Activated CD8-positive, alpha-beta T cell treated with anti-CD3 and anti-CD28 coated beads for 36 hours (primary cell): ENCODE results near the gene MAP2K6. TPM values are rescaled to one million over a fixed set of nuclear protein-coding genes. Genes with fewer than 3 reads are reported as not detected.

Experiments used
- ATAC-seq: fragments of 200-7000 bp; cut with Tn5 transposase; one replicate; pipeline ENCODE4 v1.10.0; 2021; ENCODE audit warnings: mild to moderate bottlenecking, moderate library complexity
- CTCF ChIA-PET: fragments of 350-600 bp; sonication (Branson Sonifier 250); formaldehyde crosslinking; loops from one replicate; lab custom pipeline; 2021; ENCODE audit warnings: antibody characterized with exemption; lab: Charles Lee
- POLR2A ChIA-PET: fragments of 350-600 bp; sonication (Branson Sonifier 250); formaldehyde crosslinking; loops from one replicate; lab custom pipeline; 2021; ENCODE audit warnings: antibody characterized with exemption; lab: Charles Lee
- DNase-seq: peaks from one replicate; pipeline ENCODE4 v3.0.0-alpha.2; 2020
- H3K27ac Mint-ChIP-seq: one replicate; pipeline ENCODE4 v1.8.0; 2021; ENCODE audit warnings: mild to moderate bottlenecking, mixed read lengths
- H3K27me3 Mint-ChIP-seq: one replicate; pipeline ENCODE4 v1.8.0; 2021; ENCODE audit warnings: mixed read lengths
- H3K36me3 Mint-ChIP-seq: one replicate; pipeline ENCODE4 v1.8.0; 2021; ENCODE audit warnings: low read depth, mixed read lengths
- H3K4me1 Mint-ChIP-seq: one replicate; pipeline ENCODE4 v1.8.0; 2021; ENCODE audit warnings: low read depth, mixed read lengths
- H3K4me3 Mint-ChIP-seq: one replicate; pipeline ENCODE4 v1.8.0; 2021; ENCODE audit warnings: mild to moderate bottlenecking, moderate library complexity, mixed read lengths
- H3K9me3 Mint-ChIP-seq: one replicate; pipeline ENCODE4 v1.8.0; 2021; ENCODE audit warnings: mixed read lengths
- CTCF ChIP-seq: fragments of 200-600 bp; IDR thresholded peaks from one replicate; pipeline ENCODE4 v1.8.0; 2022; ENCODE audit warnings: antibody characterized with exemption, mild to moderate bottlenecking
- intact Hi-C: fragments of 100-400 bp; cut with micrococcal nuclease; formaldehyde crosslinking; loops from one replicate; pipeline ENCODE4 v1.10.0; 2022
- total RNA-seq, 2 experiments: library from RNA; stranded (reverse); gene quantifications; one replicate each; pipeline ENCODE4 v1.2.3, GENCODE V29; 2021

MAP2K6 gene
- total RNA-seq, 2 experiments from 2014 or later, result 3.2 to 3.3 TPM

DNA sequence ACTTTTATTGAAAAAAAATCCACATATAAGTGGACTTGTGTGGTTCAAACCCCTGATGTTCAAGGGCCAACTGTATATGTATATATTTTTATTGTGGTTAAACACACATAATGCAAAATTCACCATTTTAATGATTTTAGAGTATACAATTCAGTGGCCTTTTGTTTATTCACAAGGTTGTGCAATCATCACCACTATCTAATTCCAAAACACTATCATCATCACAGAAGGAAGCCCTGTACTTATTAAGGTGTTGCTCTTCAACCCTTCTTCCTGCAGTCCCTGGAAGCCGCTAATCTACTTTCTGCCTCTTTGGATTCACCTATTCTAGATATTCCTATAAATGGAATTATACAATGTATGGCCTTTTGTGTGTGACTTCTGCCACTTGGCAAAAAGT lies 23.0 kb downstream of the MAP2K6 start:
- Mint-ChIP-seq H3K27ac (no peak overlapping the region), H3K4me3 (no peak overlapping the region), H3K36me3 (peaks cover 8% of the 10 kb centered on the region), H3K4me1 (peaks cover 9% of the 10 kb centered on the region), H3K9me3 (peaks cover 8% of the 10 kb centered on the region), H3K27me3 (no peaks in the 10 kb centered on the region)
- ChIA-PET CTCF (interaction anchor here (0.6 to 1.8 kb wide), 3 partner anchors 10 to 85 kb away, joined by 3 to 7 read pairs (median 3); no protein-coding TSS in a partner anchor), POLR2A (interaction anchor here (1.1 kb wide), 1 partner anchor 14 kb away, joined by 3 read pairs; no protein-coding TSS in a partner anchor)
- DNase-seq (no peak), ATAC-seq (no peak)
- intact Hi-C loops, result no loop called here
- no peak for TF ChIP-seq CTCF

DNA sequence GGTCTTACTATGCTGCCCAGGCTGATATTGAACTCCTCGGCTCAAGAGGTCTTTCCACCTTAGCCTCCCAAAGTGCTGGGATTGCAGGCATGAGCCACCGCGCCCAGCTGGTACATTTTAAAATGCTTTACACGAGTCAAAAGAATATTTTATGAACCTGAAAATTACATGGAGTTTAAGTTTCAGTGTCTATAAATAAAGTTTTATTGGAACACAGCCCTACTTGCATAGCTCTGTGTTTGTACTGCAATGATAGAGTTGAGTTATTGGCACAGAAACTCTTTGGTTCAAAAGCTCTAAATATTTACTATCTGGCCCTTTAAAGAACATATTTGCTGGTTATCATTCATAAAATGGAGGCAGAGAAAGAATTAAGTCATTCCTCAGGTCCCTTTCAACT lies 24.3 kb downstream of the MAP2K6 start:
- Mint-ChIP-seq H3K36me3 (peaks cover 8% of the 10 kb centered on the region), H3K4me3 (no peak overlapping the region), H3K27ac (no peak overlapping the region), H3K4me1 (peaks cover 6% of the 10 kb centered on the region), H3K9me3 (peaks cover 8% of the 10 kb centered on the region), H3K27me3 (no peaks in the 10 kb centered on the region)
- ATAC-seq (no peak), DNase-seq (no peak)
- intact Hi-C loops, result no loop called here
- ChIA-PET CTCF (interaction anchor here (1.1 to 1.8 kb wide), 3 partner anchors 9 to 189 kb away, joined by 3 to 7 read pairs (median 4); no protein-coding TSS in a partner anchor), POLR2A (no interaction called here)
- TF ChIP-seq CTCF, result no peak

DNA sequence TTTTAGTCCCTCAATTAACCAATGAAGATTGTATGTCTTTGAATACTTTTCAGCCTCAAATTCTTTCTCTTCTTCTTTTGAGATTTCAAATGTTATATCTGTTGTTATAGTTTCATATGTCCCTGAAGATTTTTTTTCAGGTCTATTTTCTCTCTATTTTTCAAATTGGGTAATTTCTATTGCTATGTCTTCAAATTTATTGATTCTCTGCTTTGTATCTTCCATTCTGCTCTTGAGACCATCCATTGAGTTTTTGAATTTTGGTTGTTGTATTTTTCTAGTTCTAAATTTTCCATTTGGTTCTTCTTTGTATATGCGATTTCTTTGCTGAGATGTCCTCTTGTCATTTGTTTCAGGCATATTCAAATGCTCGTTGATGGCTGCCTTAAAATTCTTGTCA lies 26.7 kb downstream of the MAP2K6 start:
- intact Hi-C loops, result no loop called here
- Mint-ChIP-seq H3K27me3 (no peaks in the 10 kb centered on the region), H3K27ac (no peak overlapping the region), H3K36me3 (peaks cover 8% of the 10 kb centered on the region), H3K9me3 (peaks cover 8% of the 10 kb centered on the region), H3K4me1 (peaks cover 10% of the 10 kb centered on the region), H3K4me3 (no peak overlapping the region)
- POLR2A ChIA-PET, result no interaction called here
- ATAC-seq, result no peak
- no peak for DNase-seq
- TF ChIP-seq CTCF, result no peak
- CTCF ChIA-PET, result no interaction called here

DNA sequence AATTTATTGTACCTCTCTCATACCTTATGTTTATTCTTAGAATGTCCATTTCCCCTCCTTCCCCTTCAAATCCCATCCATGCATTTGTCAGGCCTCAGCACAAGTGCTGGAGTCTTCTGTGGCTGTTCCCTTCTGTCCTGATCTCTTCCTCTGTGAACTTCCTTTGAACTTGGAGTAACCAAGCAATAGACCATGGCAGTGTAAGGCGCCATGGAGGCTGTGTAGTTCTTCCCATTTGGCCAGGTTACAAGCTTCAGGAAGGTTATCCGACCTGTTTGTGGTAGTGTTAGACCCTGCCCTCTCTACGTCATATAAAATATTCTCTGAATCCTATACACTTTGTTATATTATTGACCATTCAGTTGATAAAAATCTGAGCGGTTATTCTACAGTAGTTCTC lies 28.6 kb downstream of the MAP2K6 start:
- Mint-ChIP-seq H3K27ac (no peak overlapping the region), H3K9me3 (peaks cover 8% of the 10 kb centered on the region), H3K4me3 (no peak overlapping the region), H3K4me1 (peaks cover 10% of the 10 kb centered on the region), H3K27me3 (no peaks in the 10 kb centered on the region), H3K36me3 (peaks cover 8% of the 10 kb centered on the region)
- intact Hi-C loops, result no loop called here
- no peak for DNase-seq
- CTCF ChIA-PET, result no interaction called here
- ATAC-seq, result no peak
- TF ChIP-seq CTCF, result no peak
- POLR2A ChIA-PET, result interaction anchor here (1.2 kb wide), 1 partner anchor 8 kb away, joined by 3 read pairs; no protein-coding TSS in a partner anchor

DNA sequence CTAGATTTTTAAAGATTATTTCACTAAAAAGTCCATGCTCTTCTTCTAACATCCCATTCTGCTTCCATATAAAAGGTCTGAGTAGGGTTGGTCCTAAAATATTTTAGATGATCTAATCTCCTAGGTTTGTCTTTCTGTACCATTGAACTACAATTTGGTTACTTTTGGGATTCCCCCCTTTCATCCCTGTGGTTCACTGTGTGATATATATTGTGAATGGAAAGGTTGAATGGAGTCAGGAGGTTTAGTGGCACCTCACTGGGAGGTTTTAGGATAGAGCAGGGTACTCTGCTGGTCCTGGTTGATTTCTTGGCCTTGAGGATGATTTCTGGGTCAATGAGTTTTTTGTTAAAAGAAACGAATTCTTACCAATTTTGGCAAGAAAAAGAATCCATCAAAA lies 29.5 kb downstream of the MAP2K6 start:
- ChIA-PET POLR2A (interaction anchor here (1.0 to 1.2 kb wide), 2 partner anchors 7 to 14 kb away, joined by 3 read pairs; no protein-coding TSS in a partner anchor), CTCF (no interaction called here)
- DNase-seq (no peak), ATAC-seq (no peak)
- Mint-ChIP-seq H3K4me1 (peaks cover 10% of the 10 kb centered on the region), H3K36me3 (peaks cover 8% of the 10 kb centered on the region), H3K4me3 (no peak overlapping the region), H3K9me3 (peaks cover 8% of the 10 kb centered on the region), H3K27me3 (no peaks in the 10 kb centered on the region), H3K27ac (no peak overlapping the region)
- no peak for TF ChIP-seq CTCF
- intact Hi-C loops, result no loop called here
